Muscle of arm (tissue), 12 donors: ENCODE measurements around the gene MAPK8. TPM values are rescaled to one million over a fixed set of nuclear protein-coding genes. Genes with fewer than 3 reads are reported as not detected.

Source experiments
- DNase-seq: peaks from one replicate; pipeline ENCODE4 v3.0.0-alpha.2; 2013
- polyA plus RNA-seq, 12 donors: library from polyadenylated mRNA; unstranded; fragments of 120-200 nt; gene quantifications; one replicate each; pipeline ENCODE4 v1.2.1, GENCODE V29; 2013; ENCODE audit not compliant: insufficient read length in 12 of 12

MAPK8 gene
- polyA plus RNA-seq, 12 donors, result 18.5 to 50.0 (median 42.5) TPM; not detected in 1

GRCh38 chr10:48473704-48474103 is 167.2 kb downstream of the MAPK8 start:
- no peak for DNase-seq

DNA sequence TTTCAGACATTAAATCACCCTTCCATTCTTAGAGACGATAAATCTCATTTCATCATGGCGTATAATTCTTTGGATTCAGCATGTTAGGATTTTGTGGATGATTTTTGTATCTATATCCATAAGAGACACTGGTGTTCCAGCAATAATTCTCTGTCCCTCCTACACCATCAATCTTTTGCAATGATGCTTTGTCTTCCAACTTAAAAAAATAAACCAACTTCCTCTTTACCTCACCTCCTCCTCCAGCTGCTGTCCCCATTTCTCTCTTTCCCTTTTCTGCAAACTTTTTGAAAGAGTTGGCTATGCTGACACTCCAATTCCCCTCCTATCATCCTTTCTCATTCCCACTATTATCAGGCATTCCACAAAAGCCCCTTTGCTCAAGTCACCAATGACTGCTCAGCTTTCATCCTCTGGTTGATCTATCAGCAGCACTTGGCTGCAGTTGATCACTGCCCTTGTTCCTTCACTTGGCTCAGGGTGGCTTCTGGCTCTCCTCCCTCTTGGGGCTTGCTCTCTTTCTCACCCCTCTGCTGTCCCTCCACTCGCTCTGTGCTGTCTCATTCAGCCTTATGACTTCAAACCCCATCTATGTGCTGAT is 168.4 kb downstream of the MAPK8 start:
- no peak for DNase-seq

- no peak for DNase-seq
Observed at GRCh38 chr10:48475943-48476278, 169.4 kb downstream of the MAPK8 start.

GRCh38 chr10:48476279-48476982 is 170.0 kb downstream of the MAPK8 start:
- DNase-seq, result no peak

- no peak for DNase-seq
Observed at GRCh38 chr10:48477141-48477540, 170.7 kb downstream of the MAPK8 start.

GRCh38 chr10:48477616-48478015 is 171.1 kb downstream of the MAPK8 start:
- no peak for DNase-seq

- DNase-seq, result no peak
Observed at GRCh38 chr10:48478469-48478868, 172.0 kb downstream of the MAPK8 start.

DNA sequence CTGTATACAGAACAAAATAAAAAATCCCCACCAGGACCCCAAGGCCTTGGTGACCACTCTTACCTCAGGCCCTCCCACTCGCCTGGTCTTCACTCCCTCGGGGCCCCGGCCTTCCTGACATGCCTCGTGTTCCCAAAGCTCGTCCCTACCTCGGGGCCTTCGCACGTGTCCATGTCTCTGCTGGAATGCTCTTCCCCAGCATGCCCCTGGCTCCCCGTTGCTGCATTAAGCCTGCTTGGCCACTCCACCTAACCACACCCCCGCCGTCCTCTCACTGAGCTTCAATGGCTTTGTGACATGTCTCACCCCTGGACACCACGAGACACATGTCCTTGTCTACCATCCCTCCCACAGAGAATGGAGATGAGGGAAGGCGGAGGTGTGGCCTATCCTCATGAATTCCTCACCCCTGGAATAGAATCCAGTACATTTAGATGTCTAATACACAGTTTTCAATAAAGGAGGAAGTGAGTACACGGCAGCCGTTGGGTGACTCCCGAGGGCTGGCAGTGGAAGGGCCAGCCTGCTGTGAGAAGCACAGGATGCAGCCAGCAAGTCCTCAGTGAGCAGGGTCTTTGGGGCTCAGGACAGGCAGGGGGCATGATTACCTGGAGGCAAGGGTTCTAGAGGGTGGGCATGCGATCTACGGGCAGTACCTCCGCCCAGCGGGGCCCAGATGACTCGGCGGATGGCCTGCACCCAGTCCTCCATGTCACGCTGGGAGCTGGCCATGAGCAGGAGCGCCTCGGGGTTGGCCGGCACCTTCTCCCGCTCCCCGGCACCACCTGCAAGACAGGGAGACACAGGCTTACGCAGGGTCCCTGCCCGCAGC is 172.7 kb downstream of the MAPK8 start:
- no peak for DNase-seq

GRCh38 chr10:48480397-48481374 is 174.2 kb downstream of the MAPK8 start:
- DNase-seq, result no peak

- no peak for DNase-seq
Observed at GRCh38 chr10:48481385-48481784, 174.9 kb downstream of the MAPK8 start.

- no peak for DNase-seq
Observed at GRCh38 chr10:48482207-48482606, 175.7 kb downstream of the MAPK8 start.

DNA sequence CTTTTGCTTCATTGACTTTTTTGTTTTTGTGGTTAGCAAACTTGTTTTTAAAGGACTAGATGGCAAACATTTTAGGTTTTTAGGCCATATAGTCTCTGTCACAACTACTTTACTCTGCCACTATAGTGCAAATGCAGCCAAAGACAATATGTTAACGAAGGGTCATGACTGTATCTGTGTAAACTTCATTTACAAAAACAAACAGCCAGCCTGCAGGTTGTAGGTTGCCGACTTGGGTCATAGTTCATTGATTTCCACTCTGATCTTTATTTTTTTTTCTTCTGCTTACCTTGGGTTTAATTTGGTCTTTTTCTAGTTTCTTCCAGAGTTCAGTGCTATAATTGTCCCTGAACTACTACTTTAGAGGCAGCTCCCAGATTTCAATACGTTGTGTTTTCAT is 178.4 kb downstream of the MAPK8 start:
- DNase-seq, result no peak

DNA sequence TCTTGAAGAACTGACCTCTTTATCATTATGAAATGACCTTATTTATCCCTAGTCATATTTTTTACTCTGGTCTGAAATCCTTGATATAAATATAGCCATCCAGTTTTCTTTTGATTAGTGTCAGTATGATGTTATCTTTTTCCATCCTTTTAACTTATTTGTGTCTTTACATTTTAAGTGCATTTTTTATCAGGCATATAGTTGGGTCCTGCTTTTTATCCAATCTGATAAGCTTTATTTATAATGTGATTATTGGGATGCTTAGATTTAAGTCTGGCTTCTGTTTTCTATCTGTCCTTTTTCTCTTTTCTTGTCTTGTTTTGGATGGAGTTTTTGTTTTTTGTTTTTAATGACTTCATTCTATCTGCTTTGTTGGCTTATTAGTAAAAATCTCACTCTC is 179.2 kb downstream of the MAPK8 start:
- no peak for DNase-seq

DNA sequence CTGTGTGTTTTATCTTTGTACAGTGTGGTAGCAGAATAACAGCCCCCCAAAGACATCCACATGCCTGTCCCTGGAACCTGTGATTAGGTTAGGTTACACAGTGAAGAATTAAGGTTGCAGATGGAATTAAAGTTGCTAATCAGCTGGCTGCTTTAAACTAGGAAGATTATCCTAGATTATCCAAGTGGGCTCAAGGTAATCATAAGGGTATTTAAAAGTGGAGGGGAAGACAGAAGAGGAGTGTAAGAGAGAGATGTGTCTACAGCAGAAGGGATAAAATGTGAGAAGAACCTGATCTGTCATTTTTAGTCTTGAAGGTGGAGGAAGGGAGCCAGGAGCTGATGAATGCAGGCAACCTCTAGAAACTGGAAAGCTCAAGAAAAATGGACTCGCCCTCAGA is 180.8 kb downstream of the MAPK8 start:
- DNase-seq, result no peak

Other genes starting within 250 kb of the MAPK8 start
- 1 to 10 TPM in 1 of 12 donors, under 1 TPM in 5, not detected in 6; 0.07 to 2.8 (median 0.18) TPM for gene FRMPD2, start 32.0 kb upstream of the MAPK8 start, polyA plus RNA-seq